Heart right ventricle (tissue), 16 donors: ENCODE results near the gene TMEM121B. TPM values are rescaled to one million over a fixed set of nuclear protein-coding genes. Genes with fewer than 3 reads are reported as not detected.

Experiments used
- ATAC-seq, 8 donors: fragments of 200-7000 bp; cut with Tn5 transposase; one replicate each; pipeline ENCODE4 v1.9.1; 2020; ENCODE audit warnings: mild to moderate bottlenecking in 8 of 8, moderate library complexity in 8 of 8, moderate number of reproducible peaks in 1 of 8
- DNase-seq, 2 donors: peaks; one replicate each; pipeline ENCODE4 v3.0.0-alpha.2; 2020
- H3K27ac ChIP-seq, 10 donors: fragments of 200-600 bp; sonication (generic) in 2 of 10; one replicate each; pipeline versions ENCODE4 v1.5.0 to v1.8.0; 2020 to 2022; ENCODE audit warnings: mild to moderate bottlenecking in 3 of 10
- H3K27me3 ChIP-seq, 7 donors: fragments of 200-600 bp; one replicate each; pipeline ENCODE4 v1.8.0; 2021 to 2022; ENCODE audit warnings: mild to moderate bottlenecking in 2 of 7
- H3K36me3 ChIP-seq, 9 donors: fragments of 200-600 bp; sonication (generic) in 1 of 9; one replicate each; pipeline versions ENCODE4 v1.5.0 to v1.8.0; 2020 to 2022; ENCODE audit warnings: mild to moderate bottlenecking in 2 of 9
- H3K4me1 ChIP-seq, 9 donors: fragments of 200-600 bp; sonication (generic) in 1 of 9; one replicate each; pipeline versions ENCODE4 v1.5.0 to v1.8.0; 2020 to 2022; ENCODE audit warnings: mild to moderate bottlenecking in 4 of 9
- H3K4me3 ChIP-seq, 10 donors: fragments of 200-600 bp; sonication (generic) in 2 of 10; one replicate each; pipeline versions ENCODE4 v1.5.0 to v1.8.0; 2020 to 2022; ENCODE audit warnings: mild to moderate bottlenecking in 7 of 10, moderate library complexity in 2 of 10
- H3K9me3 ChIP-seq, 11 donors: fragments of 200-600 bp in 10 of 11; sonication (generic) in 2 of 11; one replicate each; pipeline versions ENCODE4 v1.5.0 to v1.8.0; 2013 to 2022; ENCODE audit warnings: mild to moderate bottlenecking in 2 of 11, control low read depth in 1 of 11, moderate library complexity in 1 of 11
- WGBS, 2 donors: extraction: QIAGEN DNeasy Blood & Tissue Kit; methylation state at CpG; one replicate each; pipeline ENCODE4 v1.1.7; 2013; ENCODE audit warnings: inconsistent platforms in 1 of 2; 5-methylcytosine and 5-hydroxymethylcytosine counted together
- intact Hi-C, 10 donors: fragments of 100-400 bp; cut with DNase I; formaldehyde crosslinking; loops; one replicate each; pipeline versions ENCODE4 v1.11.1 to v1.14.2; 2022
- polyA plus RNA-seq, 2 donors: library from polyadenylated mRNA; stranded (reverse); fragments of 200-250 nt; gene quantifications; one replicate each; pipeline ENCODE4 v1.2.3, GENCODE V29; 2013
- total RNA-seq, 10 donors: library from RNA; stranded (reverse); fragmentation: NEBNext Ultra II Directional in 3 of 10; extraction: Animal tissue kit (Norgen Biotek cat#: 25700) in 3 of 10; gene quantifications; one replicate each; pipeline versions ENCODE4 v1.2.1 to v1.2.4, GENCODE V29; 2021 to 2023
- TF ChIP-seq, protein P1 (sequence below), 9 donors: fragments of 200-600 bp; sonication (generic) in 2 of 9; IDR thresholded peaks; one replicate each; pipeline versions ENCODE4 v1.5.0 to v1.8.0; 2021 to 2022; ENCODE audit warnings: antibody characterized with exemption in 9 of 9, mild to moderate bottlenecking in 5 of 9, moderate library complexity in 1 of 9
- donor health status: Arrhythmogenic right ventricular cardiomyopathy.
- donor health status: ischemic (EF 13 %, LVEDD 7.1; RV severe dilation, severe dysfunction).
- donor health status: healthy with polysubstance abuse.
- donor health status: DM: no; HTN: yes; CAD: no.
- donor health status: DM: no; HTN: no; CAD: no.
- donor health status: ischemic (EF 25% LVEDD 6.9; RV normal size, moderate dysfunction).
- donor health status: ischemic (EF 25% LVEDD 5.7; RV mildly dilated, moderate dysfunction).
- donor health status: healthy.
- donor health status: DM: yes; HTN: yes; CAD: no.
- donor health status: Ischemic cardiomyopathy.
- donor health status: ischemic (EF 35%, LVEDD 5.7; RV mildly dilated, moderate dysfunction).
- donor health status: nonischemic (EF 11% LVEDD 7.7; RV severe dilation, severe dysfunction).
- donor health status: DM: yes; HTN: yes; CAD: no.
- donor health status: PGD.
- donor health status: ischemic (EF 29% LVEDD 5.4; RV normal size, mild dysfunction).
- donor health status: nonischemic (EF 23%, LVEDD 6.1; RV moderate dilation, normal function).

Gene TMEM121B
- total and polyA plus RNA-seq, 12 donors = 0.41 to 3.3 (median 1.9) TPM

GRCh38 chr22:17108256-17109112 lies 12.7 kb downstream of the TMEM121B start:
- ATAC-seq (peak in 1 of 8 donors; percentile 18), DNase-seq (no peak)
- intact Hi-C loops = no loop called here
- Histone ChIP-seq H3K36me3 (peaks cover 0 to 70% (median 18%) of the 10 kb centered on the region in 9 donors), H3K27me3 (no peaks in the 10 kb centered on the region), H3K27ac (peak overlapping the region in 2 of 10 donors; percentile 44 to 86), H3K4me3 (no peak overlapping the region), H3K9me3 (no peaks in the 10 kb centered on the region), H3K4me1 (peaks cover 0 to 52% (median 0%) of the 10 kb centered on the region in 9 donors)
- 96 to 97% methylated on average over 66 of the region's 66 CpGs for WGBS, 2 donors
- TF ChIP-seq, protein P1, sequence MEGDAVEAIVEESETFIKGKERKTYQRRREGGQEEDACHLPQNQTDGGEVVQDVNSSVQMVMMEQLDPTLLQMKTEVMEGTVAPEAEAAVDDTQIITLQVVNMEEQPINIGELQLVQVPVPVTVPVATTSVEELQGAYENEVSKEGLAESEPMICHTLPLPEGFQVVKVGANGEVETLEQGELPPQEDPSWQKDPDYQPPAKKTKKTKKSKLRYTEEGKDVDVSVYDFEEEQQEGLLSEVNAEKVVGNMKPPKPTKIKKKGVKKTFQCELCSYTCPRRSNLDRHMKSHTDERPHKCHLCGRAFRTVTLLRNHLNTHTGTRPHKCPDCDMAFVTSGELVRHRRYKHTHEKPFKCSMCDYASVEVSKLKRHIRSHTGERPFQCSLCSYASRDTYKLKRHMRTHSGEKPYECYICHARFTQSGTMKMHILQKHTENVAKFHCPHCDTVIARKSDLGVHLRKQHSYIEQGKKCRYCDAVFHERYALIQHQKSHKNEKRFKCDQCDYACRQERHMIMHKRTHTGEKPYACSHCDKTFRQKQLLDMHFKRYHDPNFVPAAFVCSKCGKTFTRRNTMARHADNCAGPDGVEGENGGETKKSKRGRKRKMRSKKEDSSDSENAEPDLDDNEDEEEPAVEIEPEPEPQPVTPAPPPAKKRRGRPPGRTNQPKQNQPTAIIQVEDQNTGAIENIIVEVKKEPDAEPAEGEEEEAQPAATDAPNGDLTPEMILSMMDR (IDR thresholded peaks at IDR 0.05) = no peak

DNA sequence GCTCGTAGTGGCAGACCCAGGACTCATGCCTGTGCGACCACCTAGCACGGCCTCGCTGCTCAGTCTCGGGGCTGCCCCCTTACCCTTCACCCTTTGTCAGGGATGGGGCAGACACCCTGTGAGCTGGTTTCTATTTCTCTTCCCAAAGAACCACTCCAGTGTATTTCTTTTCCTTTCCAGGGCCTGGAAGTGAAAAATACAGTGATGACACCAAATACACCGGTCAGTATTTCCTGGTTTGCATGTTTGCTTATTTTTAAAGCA lies 13.7 kb downstream of the TMEM121B start:
- WGBS, 2 donors = 93 to 94% methylated on average over 6 of the region's 6 CpGs
- peaks cover 0 to 53% (median 0%) of the 10 kb centered on the region in 9 donors for H3K4me1 ChIP-seq
- H3K27ac ChIP-seq = peak overlapping the region in 2 of 10 donors; percentile 44 to 86
- H3K4me3 ChIP-seq = no peak overlapping the region
- no peaks in the 10 kb centered on the region for H3K27me3 ChIP-seq
- TF ChIP-seq, protein P1 (IDR thresholded peaks at IDR 0.05) = no peak
- ATAC-seq = no peak
- no peak for DNase-seq
- peaks cover 0 to 80% (median 26%) of the 10 kb centered on the region in 9 donors for H3K36me3 ChIP-seq
- H3K9me3 ChIP-seq = no peaks in the 10 kb centered on the region
- intact Hi-C loops = no loop called here

DNA sequence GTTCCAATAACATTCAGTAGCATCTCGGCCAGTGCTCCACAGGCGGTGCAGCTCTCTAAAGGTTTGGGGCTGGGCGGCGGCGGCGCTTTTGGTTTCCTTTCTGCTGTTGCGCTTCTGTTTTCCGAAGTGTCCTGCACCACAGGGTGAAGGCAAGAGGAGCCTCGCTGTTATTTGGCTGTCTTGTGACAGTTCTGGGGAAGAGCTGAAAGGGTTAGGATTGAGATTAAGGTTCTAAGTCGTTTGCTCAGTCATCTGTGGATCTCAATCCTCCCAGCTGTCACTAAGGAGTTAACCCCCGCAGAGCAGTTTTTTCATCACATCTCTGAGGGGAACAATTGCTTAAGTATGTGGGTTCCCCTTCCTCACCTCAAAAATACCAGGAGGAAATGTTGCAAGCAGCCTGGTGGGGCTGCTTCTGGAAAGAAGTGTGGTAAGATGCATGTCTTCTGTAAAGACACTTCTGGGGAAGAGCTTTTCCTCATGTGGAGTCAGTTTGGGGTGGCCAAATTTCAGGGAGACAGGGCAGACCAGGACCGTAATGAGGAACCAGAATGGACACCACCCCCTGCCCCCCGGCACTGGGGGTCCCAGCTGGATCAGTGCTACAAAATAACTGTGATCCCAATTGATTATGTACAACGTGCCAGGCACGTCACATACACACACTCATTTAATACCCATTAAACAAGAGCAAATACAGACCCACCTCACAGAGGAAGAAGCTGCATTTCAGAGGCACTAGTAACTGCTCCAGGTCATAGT lies 14.2 kb downstream of the TMEM121B start:
- no peak for DNase-seq
- TF ChIP-seq, protein P1 (IDR thresholded peaks at IDR 0.05) = no peak
- H3K4me3 ChIP-seq = peak overlapping the region in 1 of 10 donors; percentile 19
- H3K4me1 ChIP-seq = peaks cover 0 to 58% (median 0%) of the 10 kb centered on the region in 9 donors
- H3K9me3 ChIP-seq = no peaks in the 10 kb centered on the region
- intact Hi-C loops = no loop called here
- peak overlapping the region in 2 of 10 donors; percentile 44 to 86 for H3K27ac ChIP-seq
- 83 to 85% methylated on average over 15 of the region's 15 CpGs for WGBS, 2 donors
- ATAC-seq = peak in 6 of 8 donors; percentile 34 to 54 (median 46)
- no peaks in the 10 kb centered on the region for H3K27me3 ChIP-seq
- H3K36me3 ChIP-seq = peaks cover 0 to 85% (median 31%) of the 10 kb centered on the region in 9 donors

GRCh38 chr22:17106161-17106784 lies 14.9 kb downstream of the TMEM121B start:
- no peak for DNase-seq

More at GRCh38 chr22:17106161-17106784, 14.9 kb downstream of the TMEM121B start:
- Histone ChIP-seq H3K9me3 (no peaks in the 10 kb centered on the region), H3K4me3 (peak overlapping the region in 1 of 10 donors; percentile 19), H3K36me3 (peaks cover 0 to 90% (median 38%) of the 10 kb centered on the region in 9 donors), H3K27me3 (no peaks in the 10 kb centered on the region), H3K4me1 (peaks cover 0 to 61% (median 0%) of the 10 kb centered on the region in 9 donors), H3K27ac (peak overlapping the region in 1 of 10 donors; percentile 86)
- intact Hi-C loops = no loop called here
- ATAC-seq = peak in 4 of 8 donors; percentile 13 to 35 (median 29)
- TF ChIP-seq, protein P1 (IDR thresholded peaks at IDR 0.05) = no peak
- WGBS, 2 donors = 88 to 91% methylated on average over 12 of the region's 12 CpGs
